Stimulated activated CD8-positive, alpha-beta memory T cell treated with anti-CD3 and anti-CD28 coated beads, Interleukin-12 subunit alpha, Interleukin-12 subunit beta, amount 100 ng/mL, for 4 hours (primary cell): ENCODE results near the gene MPP2.
"Not testable (repeated sequence)": the region's sequence is repeated elsewhere in the genome, so short reads cannot be mapped to it uniquely, and the experiment has no call there.

Experiments used
- DNase-seq: peaks from one replicate; pipeline ENCODE4 v3.0.0-alpha.2; 2020; ENCODE audit warnings: low read depth

MPP2 gene

GRCh38 chr17:43907425-43907981 lies at the start of gene MPP2:
TSS of gene MPP2 (minus strand) at chr17:43907536. CDS start at chr17:43904460, 3,076 bp downstream.
- DNase-seq = peak; percentile 23

- no peak for DNase-seq
These were observed 48.9 kb upstream of the MPP2 start for GRCh38 chr17:43956222-43956621.

- no peak for DNase-seq
These were observed 46.4 kb upstream of the MPP2 start, which contains the start of gene PYY for GRCh38 chr17:43953746-43954145. TSS of gene PYY (minus strand) at chr17:43953940. CDS start at chr17:43953483, 457 bp downstream.

- no peak for DNase-seq
These were observed 45.7 kb upstream of the MPP2 start for GRCh38 chr17:43952724-43953666.

GRCh38 chr17:43952351-43952723 lies 45.0 kb upstream of the MPP2 start:
- DNase-seq = no peak

GRCh38 chr17:43951750-43952149 lies 44.4 kb upstream of the MPP2 start:
- DNase-seq = no peak

GRCh38 chr17:43950554-43950953 lies 43.2 kb upstream of the MPP2 start:
- no peak for DNase-seq

- DNase-seq = no peak
These were observed 42.4 kb upstream of the MPP2 start for GRCh38 chr17:43949781-43950180.

GRCh38 chr17:43946781-43947180 lies 39.4 kb upstream of the MPP2 start:
- no peak for DNase-seq

- DNase-seq = no peak
These were observed 37.9 kb upstream of the MPP2 start for GRCh38 chr17:43945074-43945829.

GRCh38 chr17:43942051-43942685 lies 34.8 kb upstream of the MPP2 start, which contains the start of gene PPY:
TSS of gene PPY (minus strand) at chr17:43942476. CDS start at chr17:43941654, 822 bp downstream.
- no peak for DNase-seq

GRCh38 chr17:43940630-43941029 lies 33.3 kb upstream of the MPP2 start:
- no peak for DNase-seq

- DNase-seq = no peak
These were observed 32.5 kb upstream of the MPP2 start for GRCh38 chr17:43939886-43940285.

GRCh38 chr17:43939452-43939851 lies 32.1 kb upstream of the MPP2 start:
- not testable (repeated sequence) for DNase-seq

- DNase-seq = no peak
These were observed 31.5 kb upstream of the MPP2 start for GRCh38 chr17:43938838-43939182.

GRCh38 chr17:43936434-43936833 lies 29.1 kb upstream of the MPP2 start:
- DNase-seq = no peak

GRCh38 chr17:43935926-43936261 lies 28.6 kb upstream of the MPP2 start:
- DNase-seq = no peak

GRCh38 chr17:43935204-43935925 lies 28.0 kb upstream of the MPP2 start:
- no peak for DNase-seq

- no peak for DNase-seq
These were observed 25.6 kb upstream of the MPP2 start for GRCh38 chr17:43932923-43933322.

- no peak for DNase-seq
These were observed 25.0 kb upstream of the MPP2 start for GRCh38 chr17:43932357-43932756.

- DNase-seq = no peak
These were observed 23.8 kb upstream of the MPP2 start for GRCh38 chr17:43931062-43931571.
